GM12874 (cell line): ENCODE data around the gene CRISP1.

Source experiments
- CTCF ChIP-seq: IDR thresholded peaks from 2 replicates; pipeline ENCODE4 v1.5.1; 2011; ENCODE audit warnings: low read depth, mild to moderate bottlenecking, control low read depth, low read length, moderate library complexity; ENCODE audit not compliant: insufficient read depth

CRISP1 gene

GRCh38 chr6:49856282-49856681 lies 10.1 kb downstream of the CRISP1 start:
- no peak for TF ChIP-seq CTCF

GRCh38 chr6:49855221-49855620 lies 11.1 kb downstream of the CRISP1 start:
- no peak for TF ChIP-seq CTCF

- no peak for TF ChIP-seq CTCF
Measured at GRCh38 chr6:49852975-49853374, 13.4 kb downstream of the CRISP1 start.

- TF ChIP-seq CTCF = 0 out of 2 replicates have a peak, but pooled peaks have one; percentile 4
Measured at GRCh38 chr6:49849213-49849907, 17.0 kb downstream of the CRISP1 start.

- TF ChIP-seq CTCF = no peak
Measured at GRCh38 chr6:49847673-49848072, 18.7 kb downstream of the CRISP1 start.

GRCh38 chr6:49847014-49847413 lies 19.3 kb downstream of the CRISP1 start:
- no peak for TF ChIP-seq CTCF

- no peak for TF ChIP-seq CTCF
Measured at GRCh38 chr6:49841424-49841823, 24.9 kb downstream of the CRISP1 start.
